Gastrocnemius medialis (tissue), 4 donors: ENCODE measurements around the gene SHH. TPM values are rescaled to one million over a fixed set of nuclear protein-coding genes. Genes with fewer than 3 reads are reported as not detected.
"Not testable (repeated sequence)": the region's sequence is repeated elsewhere in the genome, so short reads cannot be mapped to it uniquely, and the experiment has no call there.

Experiments used
- ATAC-seq, 2 donors: fragments of 150-250 bp; one replicate each; pipeline ENCODE4 v1.9.1; 2016
- DNase-seq, 2 donors: peaks; one replicate each; pipeline ENCODE4 v3.0.0-alpha.2; 2019
- H3K27ac ChIP-seq, 4 donors: fragments of 200-600 bp; sonication (generic); 1 replicate in 1 of 4; 2 replicates in 3 of 4; pipeline ENCODE4 v1.5.1; 2016 to 2018; ENCODE audit warnings: mild to moderate bottlenecking in 2 of 4, moderate library complexity in 1 of 4
- H3K27me3 ChIP-seq, 3 donors: fragments of 200-600 bp; sonication (generic) in 2 of 3; 1 replicate in 1 of 3; 2 replicates in 2 of 3; pipeline versions ENCODE4 v1.5.1 to v1.6.0; 2016 to 2019; ENCODE audit warnings: mild to moderate bottlenecking in 1 of 3, moderate library complexity in 1 of 3
- H3K36me3 ChIP-seq, 2 donors: fragments of 200-600 bp; sonication (generic) in 1 of 2; one replicate each; pipeline ENCODE4 v1.5.1; 2017 to 2018
- H3K4me1 ChIP-seq, 2 donors: fragments of 200-600 bp; sonication (generic) in 1 of 2; one replicate each; pipeline ENCODE4 v1.5.1; 2016 to 2017; ENCODE audit warnings: mild to moderate bottlenecking in 2 of 2
- H3K4me3 ChIP-seq, 4 donors: fragments of 200-600 bp; sonication (generic) in 3 of 4; 1 replicate in 1 of 4; 2 replicates in 3 of 4; pipeline ENCODE4 v1.5.1; 2016 to 2019; ENCODE audit warnings: mild to moderate bottlenecking in 2 of 4
- H3K9me3 ChIP-seq, 3 donors: fragments of 200-600 bp; sonication (generic) in 2 of 3; 1 replicate in 1 of 3; 2 replicates in 2 of 3; pipeline ENCODE4 v1.5.1; 2016 to 2019
- CTCF ChIP-seq, 5 experiments: fragments of 450-650 bp in 3 of 5; fragments of 200-600 bp in 2 of 5; sonication (generic) in 2 of 5; IDR thresholded peaks in 4 of 5; conservative IDR thresholded peaks in 1 of 5; 1 replicate in 4 of 5; 2 replicates in 1 of 5; pipeline ENCODE4 v1.5.1; 2016 to 2019; ENCODE audit warnings: antibody characterized with exemption in 5 of 5, mild to moderate bottlenecking in 3 of 5, moderate library complexity in 3 of 5
- POLR2A ChIP-seq, 2 donors: fragments of 450-650 bp; IDR thresholded peaks; one replicate each; pipeline ENCODE4 v1.6.1; 2017; ENCODE audit warnings: antibody characterized with exemption in 2 of 2, mild to moderate bottlenecking in 2 of 2, moderate library complexity in 2 of 2
- in situ Hi-C, 4 donors: fragments of 200-750 bp; cut with MboI; loops; one replicate each; pipeline versions ENCODE4 v1.15.0 to v1.8.0; 2017; ENCODE audit warnings: low sequenced_read_pairs in 4 of 4
- intact Hi-C: fragments of 100-400 bp; cut with DNase I; formaldehyde crosslinking; loops from one replicate; pipeline ENCODE4 v1.15.1; 2023; ENCODE audit warnings: low total_unique reads
- total RNA-seq, 4 donors: library from RNA; depleted of rRNA; stranded (reverse); fragments of >200 nt; gene quantifications; one replicate each; pipeline versions ENCODE4 v1.1.0 to v1.2.3, GENCODE V29; 2016

Gene SHH
- total RNA-seq, 4 donors from 2014 or later, result not detected

GRCh38 chr7:155818154-155818819 is 6.0 kb upstream of the SHH start:
- no peak for ATAC-seq
- no peak overlapping the region for H3K27ac ChIP-seq
- no peaks in the 10 kb centered on the region for H3K4me1 ChIP-seq
- DNase-seq, result no peak
- in situ Hi-C loops (loop anchor here in 1 of 4 donors (25.0 kb wide), 1 partner anchor 644 kb away; no protein-coding TSS in a partner anchor), intact Hi-C loops (no loop called here)
- TF ChIP-seq POLR2A (IDR thresholded peaks at IDR 0.05) (no peak), CTCF (IDR thresholded peaks at IDR 0.05 in 4 of 5, conservative IDR thresholded peaks at IDR 0.05 in 1 of 5) (no peak)
- no peaks in the 10 kb centered on the region for H3K9me3 ChIP-seq
- peaks cover 28 to 29% (median 29%) of the 10 kb centered on the region in 3 donors for H3K27me3 ChIP-seq
- no peaks in the 10 kb centered on the region for H3K36me3 ChIP-seq
- H3K4me3 ChIP-seq, result no peak overlapping the region

GRCh38 chr7:155817515-155817914 is 5.3 kb upstream of the SHH start:
- H3K27me3 ChIP-seq, result peaks cover 31 to 37% (median 35%) of the 10 kb centered on the region in 3 donors
- H3K27ac ChIP-seq, H3K36me3 ChIP-seq, H3K4me1 ChIP-seq, DNase-seq, H3K9me3 ChIP-seq, H3K4me3 ChIP-seq, ATAC-seq, intact Hi-C loops: not testable (repeated sequence)
- in situ Hi-C loops, result loop anchor here in 1 of 4 donors (25.0 kb wide), 1 partner anchor 645 kb away; no protein-coding TSS in a partner anchor

GRCh38 chr7:155816996-155817395 is 4.7 kb upstream of the SHH start:
- peaks cover 36 to 42% (median 41%) of the 10 kb centered on the region in 3 donors for H3K27me3 ChIP-seq
- no peak for DNase-seq
- intact Hi-C loops, result no loop called here

GRCh38 chr7:155816192-155816508 is 3.9 kb upstream of the SHH start:
- Histone ChIP-seq H3K36me3 (no peaks in the 10 kb centered on the region), H3K27me3 (peaks cover 36 to 50% (median 49%) of the 10 kb centered on the region in 3 donors), H3K9me3 (no peaks in the 10 kb centered on the region), H3K27ac (no peak overlapping the region), H3K4me3 (no peak overlapping the region), H3K4me1 (peaks cover 0 to 7% of the 10 kb centered on the region in 2 donors)
- intact Hi-C loops (no loop called here), in situ Hi-C loops (loop anchor here in 1 of 4 donors (25.0 kb wide), 1 partner anchor 646 kb away; no protein-coding TSS in a partner anchor)
- ATAC-seq, result no peak
- no peak for DNase-seq
- no peak for TF ChIP-seq POLR2A (IDR thresholded peaks at IDR 0.05)
- TF ChIP-seq CTCF (IDR thresholded peaks at IDR 0.05 in 4 of 5, conservative IDR thresholded peaks at IDR 0.05 in 1 of 5), result no peak

More at GRCh38 chr7:155816996-155817395, 4.7 kb upstream of the SHH start:
- Histone ChIP-seq H3K36me3 (no peaks in the 10 kb centered on the region), H3K4me1 (peaks cover 0 to 3% of the 10 kb centered on the region in 2 donors), H3K4me3 (no peak overlapping the region), H3K9me3 (no peaks in the 10 kb centered on the region), H3K27ac (no peak overlapping the region)
- no peak for ATAC-seq
- in situ Hi-C loops, result loop anchor here in 1 of 4 donors (25.0 kb wide), 1 partner anchor 645 kb away; no protein-coding TSS in a partner anchor
- no peak for TF ChIP-seq POLR2A (IDR thresholded peaks at IDR 0.05)
- no peak for TF ChIP-seq CTCF (IDR thresholded peaks at IDR 0.05 in 4 of 5, conservative IDR thresholded peaks at IDR 0.05 in 1 of 5)

GRCh38 chr7:155815332-155816191 is 3.3 kb upstream of the SHH start:
- in situ Hi-C loops, result loop anchor here in 1 of 4 donors (25.0 kb wide), 1 partner anchor 647 kb away; no protein-coding TSS in a partner anchor
- H3K27ac ChIP-seq, result no peak overlapping the region
- peaks cover 41 to 56% (median 55%) of the 10 kb centered on the region in 3 donors for H3K27me3 ChIP-seq

More at GRCh38 chr7:155815332-155816191, 3.3 kb upstream of the SHH start:
- TF ChIP-seq POLR2A (IDR thresholded peaks at IDR 0.05) (no peak), CTCF (IDR thresholded peaks at IDR 0.05 in 4 of 5, conservative IDR thresholded peaks at IDR 0.05 in 1 of 5) (peak in 1 of 5 experiments; percentile 21)
- intact Hi-C loops, result no loop called here
- DNase-seq (no peak), ATAC-seq (no peak)
- Histone ChIP-seq H3K9me3 (no peaks in the 10 kb centered on the region), H3K4me3 (no peak overlapping the region), H3K4me1 (peaks cover 0 to 8% of the 10 kb centered on the region in 2 donors), H3K36me3 (no peaks in the 10 kb centered on the region)
